Inferior parietal cortex (tissue), 1 donor: ENCODE results near the gene TMED1.

Experiments used
- DNase-seq: peaks from one replicate; pipeline ENCODE4 v3.0.0-alpha.2; 2016; ENCODE audit errors: extremely low spot score

The TMED1 gene

DNA sequence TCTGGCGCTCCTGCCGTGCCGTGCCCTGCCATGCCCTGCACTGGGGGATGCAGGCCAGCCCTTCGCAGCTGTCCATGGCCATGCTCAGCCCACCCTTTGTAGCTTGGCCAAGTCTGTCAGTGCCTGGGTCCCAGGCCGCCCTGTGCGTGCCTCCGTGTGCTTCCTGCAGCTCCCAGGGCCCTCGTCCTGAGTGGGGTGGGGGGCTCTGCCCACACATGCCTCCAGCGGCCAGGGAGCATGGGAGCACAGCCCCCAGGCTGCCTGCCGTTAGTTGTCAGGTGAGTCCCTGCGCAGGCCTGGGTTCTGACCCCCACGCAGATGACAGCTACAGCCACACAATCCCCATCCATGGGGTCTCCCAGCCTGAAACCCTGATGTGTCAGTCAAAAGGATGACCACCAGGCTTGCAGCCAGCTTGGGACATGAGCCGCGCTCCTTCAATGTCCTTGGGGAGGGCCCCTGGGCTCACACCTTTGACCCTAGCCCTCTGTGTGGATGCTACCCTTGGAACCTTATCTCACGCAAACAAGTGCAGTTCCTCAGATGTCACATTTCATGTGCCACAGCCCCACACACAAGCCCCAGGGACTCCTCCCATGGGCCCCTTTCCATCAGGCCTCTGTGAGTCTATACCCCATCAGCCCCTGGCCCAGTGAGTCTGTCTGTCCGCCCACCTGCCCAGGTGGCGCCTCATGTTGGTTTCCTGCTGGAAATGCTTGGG, 24.5 kb downstream of the TMED1 start:
- no peak for DNase-seq

DNA sequence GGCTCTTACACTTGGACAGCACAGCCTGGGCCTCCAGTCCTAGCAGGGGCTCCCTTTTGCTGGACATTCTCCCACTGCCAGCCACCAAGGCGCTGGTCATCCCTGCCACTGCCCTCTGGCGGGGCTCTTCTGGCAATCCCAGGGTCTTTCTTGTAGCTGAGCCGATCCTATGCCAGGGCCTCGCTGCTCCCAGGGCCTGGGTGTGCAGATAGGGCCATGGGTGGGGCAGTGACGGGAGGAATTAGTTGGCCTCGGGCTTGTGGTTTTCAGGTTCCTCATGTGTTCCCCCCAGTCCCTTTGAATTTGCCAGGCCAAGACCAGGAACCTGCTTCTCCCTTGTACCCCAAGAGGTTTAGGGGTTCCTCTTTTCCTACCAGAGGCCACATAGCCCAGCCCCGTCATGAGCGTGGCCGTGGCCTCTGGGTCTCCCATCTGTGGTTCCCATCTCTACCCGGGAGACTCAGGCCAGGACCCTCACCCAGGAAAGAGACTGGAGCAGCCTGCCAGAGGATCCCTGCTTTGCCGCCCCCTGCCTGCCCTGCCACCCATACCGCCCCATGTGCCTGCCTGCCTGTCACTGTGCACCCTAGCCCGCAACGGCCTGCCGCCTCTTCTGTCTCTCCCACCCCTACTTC, 26.2 kb downstream of the TMED1 start:
- DNase-seq, result no peak

DNA sequence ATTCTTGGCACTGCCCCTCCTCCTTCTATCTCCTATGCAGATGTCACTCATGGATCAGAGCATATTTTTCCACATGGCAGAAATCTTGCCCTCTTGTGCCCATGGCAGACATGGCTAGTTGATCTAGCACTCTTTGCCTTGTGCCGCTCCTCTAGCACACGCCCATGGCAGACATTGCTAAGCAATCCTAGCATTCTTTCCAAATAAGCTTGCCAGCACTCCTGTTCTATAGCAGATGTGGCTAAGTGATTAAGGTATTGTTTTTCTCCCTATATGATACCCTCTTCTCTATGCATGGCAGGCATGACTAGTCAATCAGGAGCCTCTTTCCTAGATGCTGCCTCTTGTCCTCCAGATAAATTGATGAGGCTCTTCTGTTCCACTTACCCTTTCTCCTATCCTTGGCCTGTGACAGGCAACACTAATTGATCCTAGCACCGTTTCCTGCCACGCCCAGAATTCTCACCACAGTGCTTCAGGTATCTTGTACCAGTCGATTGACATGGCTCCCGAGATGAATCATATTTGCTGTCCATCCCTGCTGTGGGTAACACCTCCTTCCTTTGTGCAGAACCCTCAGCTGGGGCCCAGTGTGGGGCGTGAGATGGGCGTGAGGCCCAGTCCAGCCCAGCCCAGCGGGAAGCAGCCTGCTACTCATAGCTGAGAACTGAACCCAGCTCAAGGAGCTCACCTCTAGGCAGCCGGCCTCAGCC, 26.9 kb downstream of the TMED1 start:
- DNase-seq, result no peak

DNA sequence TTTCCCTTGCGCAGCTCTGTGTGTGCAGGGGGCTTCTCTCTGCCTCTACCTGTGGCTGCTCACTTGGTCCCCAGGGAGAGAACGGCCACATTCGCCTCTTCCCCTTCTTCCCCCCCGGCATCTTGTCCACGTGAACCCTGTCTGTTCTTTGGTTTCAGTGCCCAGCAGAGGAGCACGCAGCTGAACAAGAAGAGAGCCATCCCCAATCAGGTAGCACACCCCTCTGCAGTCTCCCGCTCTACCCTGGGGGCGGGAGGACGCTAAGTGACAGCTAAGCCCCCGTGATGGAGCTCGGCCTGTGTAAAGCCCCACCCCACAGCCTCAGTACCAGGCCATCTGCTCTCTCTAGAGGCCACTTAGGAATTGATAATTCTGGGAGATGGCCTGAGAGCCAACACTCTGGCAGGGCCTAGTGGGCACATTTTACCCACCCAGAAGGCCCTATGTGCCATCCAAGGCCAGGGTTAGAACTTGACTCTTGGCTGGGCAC, 30.2 kb downstream of the TMED1 start:
- no peak for DNase-seq

DNA sequence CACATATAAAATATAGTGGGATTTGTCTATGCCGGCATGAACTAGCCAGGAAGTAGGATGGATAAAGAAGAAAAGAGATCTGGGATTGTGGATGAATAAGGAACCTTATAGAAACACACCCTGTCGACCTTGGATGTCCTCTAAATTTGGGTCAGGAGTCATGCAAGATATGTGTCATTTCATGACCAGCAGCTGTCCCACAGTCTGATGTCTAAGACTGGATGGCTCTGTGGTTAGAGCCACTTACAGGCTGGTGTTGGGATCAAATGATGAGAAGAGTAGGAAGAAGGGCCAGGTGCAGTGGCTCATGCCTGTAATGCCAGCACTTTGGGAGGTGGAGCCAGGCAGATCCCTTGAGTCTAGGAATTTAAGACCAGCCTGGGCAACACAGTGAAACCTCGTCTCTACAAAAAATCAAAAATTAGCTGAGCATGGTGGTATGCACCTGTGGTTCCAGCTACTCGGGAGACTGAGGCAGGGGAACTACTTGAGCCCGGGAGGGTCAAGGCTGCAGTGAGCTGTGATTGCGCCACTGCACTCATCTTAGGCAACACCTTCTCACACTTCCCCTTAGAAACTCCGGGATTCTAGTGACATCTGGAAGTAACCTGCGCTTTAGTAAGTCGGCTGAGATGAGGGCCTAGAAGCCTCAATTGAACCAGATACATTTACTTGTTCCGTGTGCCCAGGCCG, 30.8 kb downstream of the TMED1 start:
- no peak for DNase-seq

DNA sequence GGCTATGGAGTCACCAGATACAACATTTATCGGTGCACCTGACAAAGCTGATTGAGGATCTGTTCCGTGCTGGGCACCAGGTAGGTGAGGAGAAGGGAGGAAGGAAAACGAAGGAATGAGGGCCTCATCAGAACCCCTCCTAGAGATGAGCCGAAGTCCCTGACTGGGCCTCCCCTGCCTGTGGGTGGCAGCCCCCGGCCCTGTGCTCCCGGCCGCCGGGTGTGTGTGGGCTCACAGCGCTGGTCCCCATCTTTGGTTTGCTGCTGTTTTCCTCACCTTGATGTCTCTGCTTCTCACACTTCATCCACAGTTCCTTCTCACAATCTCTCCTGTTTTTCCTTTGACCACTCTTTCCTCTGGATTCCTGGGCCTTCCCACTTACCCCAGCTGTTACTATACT, 32.8 kb downstream of the TMED1 start:
- no peak for DNase-seq

DNA sequence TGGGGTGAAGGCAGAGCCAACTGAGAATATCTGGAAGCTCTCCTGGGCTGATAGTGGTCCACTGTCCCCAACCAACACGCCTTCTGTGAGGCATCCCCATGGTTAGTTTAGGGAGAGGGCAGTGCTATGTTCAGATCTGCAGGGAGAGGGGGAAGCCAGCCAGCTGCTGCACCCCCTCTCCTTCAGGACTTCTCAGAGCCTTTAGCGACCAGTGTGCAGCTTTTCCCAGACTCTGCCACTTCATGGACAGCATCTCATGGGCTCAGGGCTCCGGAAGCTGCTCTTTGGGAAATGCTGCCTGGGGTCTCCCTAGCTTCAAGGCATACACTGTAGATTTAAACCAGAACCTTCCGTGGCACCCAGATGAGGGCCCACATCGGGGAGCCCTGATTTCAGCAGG, 33.5 kb downstream of the TMED1 start:
- no peak for DNase-seq

DNA sequence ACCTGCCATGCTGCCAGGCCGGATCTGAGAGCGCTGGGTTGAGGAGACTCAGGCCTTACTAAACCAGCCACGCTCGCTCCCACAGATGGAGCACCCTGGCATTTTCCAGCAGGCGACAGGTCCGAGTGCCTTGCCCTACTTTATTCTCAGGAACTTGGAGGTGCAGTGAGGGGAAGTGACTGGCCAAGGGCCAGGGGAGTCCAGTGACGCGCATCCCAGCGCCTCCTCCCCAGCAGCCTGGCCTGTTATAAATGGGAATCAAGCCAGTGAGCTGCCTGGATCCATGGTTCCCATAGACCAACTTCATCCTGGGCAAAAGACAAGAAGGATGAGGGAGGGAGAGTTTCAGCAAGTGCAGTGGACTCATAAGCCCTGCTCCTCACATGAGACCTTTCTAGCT, 35.5 kb downstream of the TMED1 start:
- DNase-seq, result no peak

DNA sequence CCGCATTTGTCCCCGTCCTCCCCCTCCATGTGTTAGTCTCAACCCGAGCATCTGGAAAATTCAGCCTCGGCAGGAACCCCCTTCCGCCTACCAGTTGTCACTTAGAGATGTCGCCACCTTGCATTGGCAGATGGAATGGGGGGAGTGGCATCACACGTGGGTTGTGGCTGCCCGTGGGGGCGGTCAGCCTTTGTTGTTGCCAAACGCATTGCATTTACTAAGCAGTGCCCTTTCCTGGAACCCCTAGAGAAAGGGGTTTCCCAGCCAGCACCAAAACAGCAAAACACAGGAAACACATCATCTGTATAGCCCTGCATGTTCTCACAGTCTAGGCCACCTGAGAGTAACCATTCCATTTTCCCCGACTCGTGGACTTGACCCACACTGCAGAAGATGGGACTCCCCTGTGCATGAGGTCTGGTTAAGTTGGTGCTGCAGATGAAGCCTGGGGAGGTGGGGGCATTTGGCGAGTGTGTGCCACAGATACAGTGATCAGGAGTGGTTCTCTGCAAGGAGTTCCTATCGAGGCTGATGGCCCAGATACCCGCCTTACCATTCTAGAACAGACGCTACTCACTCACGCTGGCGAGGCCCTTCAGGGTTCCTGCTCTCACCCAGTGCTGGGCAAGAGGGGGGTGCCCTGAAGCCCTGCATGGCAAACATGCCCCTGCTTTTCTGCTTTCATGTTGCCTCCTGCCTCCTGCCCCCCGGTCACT, 38.3 kb downstream of the TMED1 start:
- DNase-seq, result peak; percentile 34

DNA sequence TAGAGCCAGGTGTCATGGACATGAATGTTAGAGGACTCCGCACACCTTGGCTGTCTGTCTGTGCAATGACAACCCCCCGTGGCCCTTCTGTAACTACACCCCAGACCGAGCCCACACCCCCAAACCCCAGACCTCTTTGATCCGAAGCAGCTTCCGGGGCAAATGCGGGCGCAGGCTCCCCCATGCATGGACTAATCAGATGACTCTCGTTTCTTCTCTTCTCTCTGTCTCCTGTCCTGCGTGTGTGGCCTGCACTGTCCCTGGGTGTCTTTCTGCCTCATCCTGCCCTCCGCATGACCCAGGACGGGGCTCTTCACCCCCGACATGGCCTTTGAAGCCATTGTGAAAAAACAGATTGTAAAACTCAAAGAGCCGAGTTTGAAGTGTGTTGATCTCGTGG, 38.9 kb downstream of the TMED1 start:
- no peak for DNase-seq

DNA sequence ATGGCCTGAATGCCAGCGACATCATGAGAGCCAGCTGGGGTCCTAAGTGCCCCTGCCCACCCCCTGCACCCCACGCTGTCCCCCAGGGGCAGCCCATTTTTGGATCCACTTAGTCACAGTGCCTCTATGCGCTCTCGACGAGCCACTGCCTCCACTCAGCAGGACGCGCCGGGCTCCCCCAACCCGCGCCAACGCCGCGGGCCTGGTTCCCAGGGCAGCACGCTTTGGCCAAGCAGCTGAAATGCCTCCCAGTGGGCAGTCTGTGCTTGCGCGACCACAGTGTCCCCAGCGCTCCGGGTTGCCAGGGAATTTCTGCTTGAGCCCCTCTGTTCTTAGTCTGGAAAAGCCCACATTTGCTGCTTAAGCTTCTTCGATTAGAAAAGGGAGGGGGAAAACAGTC, 39.4 kb downstream of the TMED1 start:
- DNase-seq, result no peak

DNA sequence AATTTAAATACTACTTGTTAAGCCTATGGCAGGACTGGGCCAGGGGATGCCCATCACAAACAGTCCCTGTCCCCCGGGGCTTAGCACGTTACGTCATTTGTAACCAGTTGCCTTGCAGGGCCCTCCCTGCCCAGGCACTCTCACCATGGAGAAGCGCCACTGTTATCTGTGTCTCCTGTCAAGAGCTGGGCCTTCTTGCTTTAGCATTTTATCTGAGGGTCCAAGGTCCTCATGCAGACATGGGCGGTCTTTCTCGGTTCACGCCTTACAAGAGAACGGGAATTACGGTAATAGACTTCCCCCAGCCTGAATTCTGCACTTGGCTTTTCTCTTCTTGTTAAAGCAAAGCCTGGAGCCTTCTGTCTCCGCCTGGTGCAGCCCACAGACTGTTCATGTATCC, 46.1 kb downstream of the TMED1 start:
- DNase-seq, result no peak

DNA sequence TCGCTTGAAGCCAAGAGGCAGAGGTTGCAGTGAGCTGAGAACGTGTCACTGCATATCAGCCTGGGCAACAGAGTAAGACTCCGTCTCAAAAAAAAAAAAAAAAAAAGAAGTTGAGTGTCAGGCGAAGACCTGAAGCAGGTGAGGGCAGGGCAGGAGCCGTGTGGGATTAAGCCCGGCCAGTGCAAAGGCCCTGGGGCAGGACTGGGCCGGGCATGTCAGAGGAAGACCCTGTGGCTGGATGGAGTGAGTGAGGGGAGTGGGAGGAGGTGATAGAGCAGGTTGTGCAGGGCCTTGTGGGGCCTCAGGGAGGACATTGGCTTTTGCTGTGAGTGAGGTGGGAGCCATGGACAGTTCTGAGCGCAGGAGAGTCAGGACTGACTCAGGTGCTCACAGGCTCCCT, 47.9 kb downstream of the TMED1 start:
- DNase-seq, result no peak

DNA sequence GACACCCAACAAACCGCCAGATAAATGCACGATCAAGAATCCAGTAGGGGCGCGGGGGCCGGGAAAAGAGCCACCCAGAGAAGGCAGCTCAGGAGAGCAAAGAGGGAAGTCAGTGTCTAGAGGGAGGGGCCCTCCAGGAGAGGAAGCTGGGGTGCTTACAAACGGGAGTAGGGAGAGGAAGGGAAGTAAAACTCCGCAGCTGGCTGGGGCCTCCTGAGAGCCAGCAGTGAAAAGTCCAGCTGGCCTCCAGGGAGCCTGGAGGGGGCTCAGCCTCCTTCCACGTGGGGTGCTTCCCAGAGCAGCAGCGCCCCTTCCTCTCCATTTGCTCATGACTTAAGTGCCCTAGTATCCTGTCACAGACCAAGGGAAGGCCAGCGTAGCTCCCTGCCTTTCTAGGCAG, 51.8 kb downstream of the TMED1 start:
- DNase-seq, result no peak

DNA sequence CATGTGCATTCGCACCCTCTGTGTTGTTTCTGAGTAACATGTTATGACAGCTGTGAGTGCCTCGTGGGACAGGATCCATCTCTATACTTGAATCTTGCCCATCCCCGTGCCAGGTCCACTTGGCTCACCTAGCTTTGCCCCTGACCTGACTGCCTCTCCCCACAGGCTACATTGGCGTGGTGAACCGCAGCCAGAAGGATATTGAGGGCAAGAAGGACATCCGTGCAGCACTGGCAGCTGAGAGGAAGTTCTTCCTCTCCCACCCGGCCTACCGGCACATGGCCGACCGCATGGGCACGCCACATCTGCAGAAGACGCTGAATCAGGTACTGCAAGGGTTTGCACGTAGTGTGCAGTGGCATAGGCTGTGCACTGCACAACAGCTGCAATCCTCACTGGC, 53.2 kb downstream of the TMED1 start:
- DNase-seq, result no peak
